Thymus (tissue), 11 donors: ENCODE results near the gene MRPL51. TPM values are rescaled to one million over a fixed set of nuclear protein-coding genes. Genes with fewer than 3 reads are reported as not detected.

Experiments
- DNase-seq, 9 donors: peaks; one replicate each; pipeline ENCODE4 v3.0.0-alpha.2; 2013; ENCODE audit warnings: low spot score in 9 of 9, low read depth in 6 of 9, missing footprints in 1 of 9
- H3K27ac ChIP-seq, 2 donors: one replicate each; pipeline ENCODE4 v1.5.1; 2013; ENCODE audit warnings: control low read depth in 1 of 2, low read depth in 1 of 2, low read length in 1 of 2, mild to moderate bottlenecking in 1 of 2, moderate library complexity in 1 of 2
- H3K27me3 ChIP-seq, 2 donors: one replicate each; pipeline ENCODE4 v1.5.1; 2013; ENCODE audit warnings: low read length in 1 of 2; ENCODE audit not compliant: control insufficient read depth in 2 of 2, insufficient read depth in 1 of 2
- H3K36me3 ChIP-seq, 2 donors: one replicate each; pipeline ENCODE4 v1.5.1; 2013; ENCODE audit warnings: low read length in 1 of 2, mild to moderate bottlenecking in 1 of 2, moderate library complexity in 1 of 2; ENCODE audit not compliant: control insufficient read depth in 2 of 2, insufficient read depth in 2 of 2
- H3K4me1 ChIP-seq, 2 donors: one replicate each; pipeline ENCODE4 v1.5.1; 2013; ENCODE audit warnings: low read length in 2 of 2; ENCODE audit not compliant: control insufficient read depth in 2 of 2, insufficient read depth in 2 of 2
- H3K4me3 ChIP-seq, 2 donors: one replicate each; pipeline ENCODE4 v1.5.1; 2013; ENCODE audit warnings: low read length in 2 of 2, control low read depth in 1 of 2, mild to moderate bottlenecking in 1 of 2
- H3K9me3 ChIP-seq, 2 donors: one replicate each; pipeline ENCODE4 v1.5.1; 2013; ENCODE audit warnings: low read length in 1 of 2, mild to moderate bottlenecking in 1 of 2; ENCODE audit not compliant: control insufficient read depth in 2 of 2, insufficient read depth in 1 of 2
- WGBS: extraction: QIAGEN DNeasy Blood & Tissue Kit; methylation state at CpG from one replicate; pipeline ENCODE4 v1.1.7; 2013; 5-methylcytosine and 5-hydroxymethylcytosine counted together
- polyA plus RNA-seq: library from polyadenylated mRNA; stranded (reverse); fragments of 200-250 nt; gene quantifications from one replicate; pipeline ENCODE4 v1.2.3, GENCODE V29; 2013
- total RNA-seq: library from RNA; stranded (reverse); fragments of 120-200 nt; gene quantifications from one replicate; pipeline ENCODE4 v1.2.4, GENCODE V29; 2013
- donor health status: healthy.

Gene MRPL51
- total and polyA plus RNA-seq, 2 donors, result 136 to 252 TPM

GRCh38 chr12:6451348-6452244, 41.5 kb downstream of the MRPL51 start, which contains the start of gene TAPBPL:
Gene TAPBPL, plus strand, starts transcription at chr12:6452042. Its CDS starts 207 bp downstream, at chr12:6452249.
- WGBS, result under 1% methylated on average over 27 of the region's 27 CpGs
- peaks cover 0 to 7% of the 10 kb centered on the region in 2 donors for H3K9me3 ChIP-seq
- H3K27me3 ChIP-seq, result no peaks in the 10 kb centered on the region
- peak within 1 kb of the TSS; percentile 96 to 100 for H3K27ac ChIP-seq
- peaks cover 23 to 63% of the 10 kb centered on the region in 2 donors for H3K4me1 ChIP-seq
- peaks cover 15 to 46% of the 10 kb centered on the region in 2 donors for H3K36me3 ChIP-seq
- DNase-seq, result peak in 6 of 9 donors; percentile 72 to 95 (median 84)
- peak within 1 kb of the TSS; percentile 70 to 99 for H3K4me3 ChIP-seq

DNA sequence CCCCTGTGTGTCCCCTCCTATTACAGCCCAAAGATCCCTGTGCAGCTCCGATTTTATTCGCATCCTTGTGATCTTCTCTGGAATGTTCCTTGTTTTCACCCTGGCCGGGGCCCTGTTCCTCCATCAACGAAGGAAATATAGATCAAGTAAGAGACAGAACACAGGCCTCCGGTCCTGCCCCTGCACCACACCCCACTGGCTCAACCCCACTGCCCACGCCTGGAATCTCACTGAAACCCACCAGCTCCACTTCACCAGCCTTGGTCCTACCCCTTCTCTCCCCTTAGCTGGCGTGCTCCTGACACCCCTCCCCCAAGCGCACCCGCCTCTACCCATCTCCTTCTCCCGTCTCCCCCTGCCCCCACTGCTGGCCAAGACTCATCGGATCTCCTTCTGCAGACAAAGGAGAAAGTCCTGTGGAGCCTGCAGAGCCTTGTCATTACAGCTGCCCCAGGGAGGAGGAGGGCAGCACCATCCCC, 42.2 kb downstream of the MRPL51 start:
- WGBS, result 27% methylated on average over 11 of the region's 11 CpGs
- no peak for DNase-seq
- H3K9me3 ChIP-seq, result peaks cover 0 to 7% of the 10 kb centered on the region in 2 donors

GRCh38 chr12:6450091-6450868, 42.8 kb downstream of the MRPL51 start:
- DNase-seq, result no peak
- Histone ChIP-seq H3K27me3 (no peaks in the 10 kb centered on the region), H3K27ac (peak overlapping the region; percentile 38 to 100), H3K4me1 (peaks cover 28 to 74% of the 10 kb centered on the region in 2 donors), H3K4me3 (peak overlapping the region; percentile 70 to 99), H3K9me3 (peaks cover 0 to 7% of the 10 kb centered on the region in 2 donors), H3K36me3 (peaks cover 15 to 45% of the 10 kb centered on the region in 2 donors)
- 93% methylated on average over 16 of the region's 16 CpGs for WGBS

More for the DNA sequence above, 42.2 kb downstream of the MRPL51 start:
- Histone ChIP-seq H3K4me3 (peak overlapping the region; percentile 70 to 99), H3K36me3 (peaks cover 15 to 43% of the 10 kb centered on the region in 2 donors), H3K27ac (peak overlapping the region; percentile 96 to 100), H3K27me3 (no peaks in the 10 kb centered on the region), H3K4me1 (peaks cover 27 to 69% of the 10 kb centered on the region in 2 donors)

- Histone ChIP-seq H3K36me3 (peaks cover 0 to 19% of the 10 kb centered on the region in 2 donors), H3K9me3 (no peaks in the 10 kb centered on the region), H3K4me1 (peaks cover 37 to 73% of the 10 kb centered on the region in 2 donors), H3K27ac (peak within 1 kb of the TSS; percentile 85 to 96), H3K4me3 (peak within 1 kb of the TSS; percentile 49 to 51), H3K27me3 (no peaks in the 10 kb centered on the region)
- 67% methylated on average over 16 of the region's 16 CpGs for WGBS
- peak in 3 of 9 donors; percentile 54 to 86 (median 68) for DNase-seq
Measured at GRCh38 chr12:6444704-6445688, 48.1 kb downstream of the MRPL51 start, which contains the start of gene CD27. Gene CD27, plus strand, starts transcription at chr12:6444955. Its CDS starts 141 bp downstream, at chr12:6445096.

GRCh38 chr12:6444031-6444430, 49.0 kb downstream of the MRPL51 start:
- Histone ChIP-seq H3K27ac (peak overlapping the region; percentile 85 to 88), H3K27me3 (no peaks in the 10 kb centered on the region), H3K4me3 (no peak overlapping the region), H3K36me3 (peaks cover 0 to 19% of the 10 kb centered on the region in 2 donors), H3K4me1 (peaks cover 37 to 74% of the 10 kb centered on the region in 2 donors), H3K9me3 (no peaks in the 10 kb centered on the region)
- 86% methylated on average over 4 of the region's 4 CpGs for WGBS
- no peak for DNase-seq

- H3K9me3 ChIP-seq, result no peaks in the 10 kb centered on the region
- H3K4me1 ChIP-seq, result peaks cover 37 to 74% of the 10 kb centered on the region in 2 donors
- peak in 1 of 9 donors; percentile 65 for DNase-seq
- H3K27me3 ChIP-seq, result no peaks in the 10 kb centered on the region
- H3K27ac ChIP-seq, result peak overlapping the region; percentile 85 to 88
- no peak overlapping the region for H3K4me3 ChIP-seq
- WGBS, result 34% methylated on average over 9 of the region's 9 CpGs
- H3K36me3 ChIP-seq, result peaks cover 0 to 19% of the 10 kb centered on the region in 2 donors
Measured at GRCh38 chr12:6443361-6443983, 49.6 kb downstream of the MRPL51 start.

- no peak for DNase-seq
- peak overlapping the region; percentile 85 to 88 for H3K27ac ChIP-seq
- peaks cover 37 to 70% of the 10 kb centered on the region in 2 donors for H3K4me1 ChIP-seq
- no peaks in the 10 kb centered on the region for H3K9me3 ChIP-seq
- H3K4me3 ChIP-seq, result no peak overlapping the region
- no peaks in the 10 kb centered on the region for H3K27me3 ChIP-seq
- H3K36me3 ChIP-seq, result peaks cover 0 to 15% of the 10 kb centered on the region in 2 donors
- 90% methylated on average over 9 of the region's 9 CpGs for WGBS
Measured at GRCh38 chr12:6442836-6443235, 50.2 kb downstream of the MRPL51 start.
